Upper lobe of right lung (tissue), 1 donor: ENCODE results near the gene SP1. TPM values are rescaled to one million over a fixed set of nuclear protein-coding genes. Genes with fewer than 3 reads are reported as not detected.
A peak's percentile ranks its signal among the peaks of the same experiment; 100 is the strongest.
"Not testable (repeated sequence)": the region's sequence is repeated elsewhere in the genome, so short reads cannot be mapped to it uniquely, and the experiment has no call there.

ENCODE experiments used
- ATAC-seq: fragments of 200-7000 bp; cut with Tn5 transposase; one replicate; pipeline ENCODE4 v1.9.1; 2020; ENCODE audit warnings: mild to moderate bottlenecking, moderate library complexity
- DNase-seq: peaks from one replicate; pipeline ENCODE4 v3.0.0-alpha.2; 2020
- H3K27ac ChIP-seq: fragments of 200-600 bp; one replicate; pipeline ENCODE4 v1.8.0; 2022
- H3K27me3 ChIP-seq: fragments of 200-600 bp; one replicate; pipeline ENCODE4 v1.8.0; 2022; ENCODE audit warnings: mild to moderate bottlenecking
- H3K36me3 ChIP-seq: fragments of 200-600 bp; one replicate; pipeline ENCODE4 v1.8.0; 2022
- H3K4me1 ChIP-seq: fragments of 200-600 bp; one replicate; pipeline ENCODE4 v1.8.0; 2022
- H3K4me3 ChIP-seq: fragments of 200-600 bp; one replicate; pipeline ENCODE4 v1.8.0; 2022; ENCODE audit warnings: mild to moderate bottlenecking
- H3K9me3 ChIP-seq: fragments of 200-600 bp; one replicate; pipeline ENCODE4 v1.8.0; 2022
- intact Hi-C: fragments of 100-400 bp; cut with DNase I; formaldehyde crosslinking; loops from one replicate; pipeline ENCODE4 v1.11.0; 2022
- long read RNA-seq: library from polyadenylated mRNA; unstranded; transcript quantifications from one replicate; pipeline ENCODE4 v2.0.0, GENCODE V29; 2021
- total RNA-seq: library from RNA; stranded (reverse); fragmentation: NEBNext Ultra II Directional; extraction: Animal tissue kit (Norgen Biotek cat#: 25700); gene quantifications from one replicate; pipeline ENCODE4 v1.2.1, GENCODE V29; 2021
- TF ChIP-seq, protein P1 (sequence below): fragments of 200-600 bp; IDR thresholded peaks from one replicate; pipeline ENCODE4 v1.8.0; 2022; ENCODE audit warnings: antibody characterized with exemption
- donor health status: DM: no; HTN: yes; CAD: no; lungs with severe emphysema.

SP1 gene
- 87.7 TPM for total RNA-seq
- long read RNA-seq, full-length matches to known transcripts, result 10 of 27 reads
- long read RNA-seq, partial matches to known transcripts, result 6 of 27 reads
- long read RNA-seq, other reads (novel, unspliced or antisense), result 11 of 27 reads

DNA sequence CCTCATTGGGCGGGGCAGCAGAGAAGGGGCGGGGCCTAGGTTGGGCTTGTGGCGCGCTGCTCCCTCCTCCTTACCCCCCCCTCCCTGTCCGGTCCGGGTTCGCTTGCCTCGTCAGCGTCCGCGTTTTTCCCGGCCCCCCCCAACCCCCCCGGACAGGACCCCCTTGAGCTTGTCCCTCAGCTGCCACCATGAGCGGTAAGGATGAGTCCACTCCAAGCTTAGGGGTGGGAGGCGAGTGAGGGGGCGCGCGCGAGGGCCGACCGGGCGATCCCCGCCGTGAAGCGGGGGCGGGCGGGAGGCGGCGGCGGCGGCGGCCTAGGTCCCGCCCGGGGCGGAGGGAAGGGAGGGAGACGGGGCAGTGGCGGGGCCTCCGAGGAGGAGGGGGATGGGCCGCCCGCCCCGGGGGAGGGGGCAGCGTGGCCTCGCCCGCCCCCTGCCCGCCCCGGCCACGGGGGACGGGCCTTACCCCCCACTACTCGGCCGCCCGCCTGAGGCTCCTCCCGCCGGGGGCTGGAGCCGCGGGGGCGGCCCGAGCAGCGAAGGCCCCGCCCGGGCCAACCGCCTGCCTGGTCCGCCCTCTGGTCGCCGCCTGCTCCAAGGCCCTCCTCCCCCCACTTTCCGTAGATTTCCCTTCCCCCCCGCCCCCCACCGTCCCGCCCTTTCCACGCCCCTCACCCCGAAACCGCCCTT lies at the start of gene SP1:
TSS of gene SP1 (plus strand) at position 73 of the 690 bp plus-strand sequence. CDS start at position 189, 116 bp downstream.
- Histone ChIP-seq H3K4me1 (peaks cover 52% of the 10 kb centered on the region), H3K9me3 (no peaks in the 10 kb centered on the region), H3K27me3 (no peaks in the 10 kb centered on the region), H3K4me3 (peak within 1 kb of the TSS; percentile 62), H3K27ac (peak within 1 kb of the TSS; percentile 97), H3K36me3 (peaks cover 31% of the 10 kb centered on the region)
- intact Hi-C loops, result no loop called here
- DNase-seq (peak; percentile 99), ATAC-seq (peak; percentile 88)
- TF ChIP-seq, protein P1, sequence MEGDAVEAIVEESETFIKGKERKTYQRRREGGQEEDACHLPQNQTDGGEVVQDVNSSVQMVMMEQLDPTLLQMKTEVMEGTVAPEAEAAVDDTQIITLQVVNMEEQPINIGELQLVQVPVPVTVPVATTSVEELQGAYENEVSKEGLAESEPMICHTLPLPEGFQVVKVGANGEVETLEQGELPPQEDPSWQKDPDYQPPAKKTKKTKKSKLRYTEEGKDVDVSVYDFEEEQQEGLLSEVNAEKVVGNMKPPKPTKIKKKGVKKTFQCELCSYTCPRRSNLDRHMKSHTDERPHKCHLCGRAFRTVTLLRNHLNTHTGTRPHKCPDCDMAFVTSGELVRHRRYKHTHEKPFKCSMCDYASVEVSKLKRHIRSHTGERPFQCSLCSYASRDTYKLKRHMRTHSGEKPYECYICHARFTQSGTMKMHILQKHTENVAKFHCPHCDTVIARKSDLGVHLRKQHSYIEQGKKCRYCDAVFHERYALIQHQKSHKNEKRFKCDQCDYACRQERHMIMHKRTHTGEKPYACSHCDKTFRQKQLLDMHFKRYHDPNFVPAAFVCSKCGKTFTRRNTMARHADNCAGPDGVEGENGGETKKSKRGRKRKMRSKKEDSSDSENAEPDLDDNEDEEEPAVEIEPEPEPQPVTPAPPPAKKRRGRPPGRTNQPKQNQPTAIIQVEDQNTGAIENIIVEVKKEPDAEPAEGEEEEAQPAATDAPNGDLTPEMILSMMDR, result no peak

DNA sequence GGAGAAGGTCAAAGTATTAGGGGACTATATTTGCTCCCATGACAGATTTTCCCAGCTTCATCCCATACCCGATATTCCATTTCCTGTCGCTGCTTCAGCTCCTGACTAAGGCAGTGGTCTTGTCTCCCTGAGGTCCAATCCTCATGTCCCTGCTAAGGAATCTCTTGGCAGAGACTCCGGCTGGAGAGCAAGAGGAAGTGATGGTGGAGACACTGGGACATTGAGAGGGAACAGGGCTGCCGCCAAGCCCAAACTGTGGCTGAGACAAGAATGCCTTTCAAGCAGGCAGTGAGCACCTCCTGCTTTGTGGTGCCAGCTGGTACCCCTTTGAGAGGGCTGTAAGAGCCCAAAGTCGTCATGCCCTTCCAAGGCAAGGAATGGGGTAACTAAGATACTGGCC lies 49.3 kb upstream of the SP1 start:
- H3K27ac ChIP-seq, result no peak overlapping the region
- H3K36me3 ChIP-seq, result no peaks in the 10 kb centered on the region
- TF ChIP-seq, protein P1, result no peak
- no peaks in the 10 kb centered on the region for H3K9me3 ChIP-seq
- no peak for DNase-seq
- no peak overlapping the region for H3K4me3 ChIP-seq
- H3K4me1 ChIP-seq, result peaks cover 5% of the 10 kb centered on the region
- intact Hi-C loops, result no loop called here
- H3K27me3 ChIP-seq, result no peaks in the 10 kb centered on the region
- ATAC-seq, result no peak

DNA sequence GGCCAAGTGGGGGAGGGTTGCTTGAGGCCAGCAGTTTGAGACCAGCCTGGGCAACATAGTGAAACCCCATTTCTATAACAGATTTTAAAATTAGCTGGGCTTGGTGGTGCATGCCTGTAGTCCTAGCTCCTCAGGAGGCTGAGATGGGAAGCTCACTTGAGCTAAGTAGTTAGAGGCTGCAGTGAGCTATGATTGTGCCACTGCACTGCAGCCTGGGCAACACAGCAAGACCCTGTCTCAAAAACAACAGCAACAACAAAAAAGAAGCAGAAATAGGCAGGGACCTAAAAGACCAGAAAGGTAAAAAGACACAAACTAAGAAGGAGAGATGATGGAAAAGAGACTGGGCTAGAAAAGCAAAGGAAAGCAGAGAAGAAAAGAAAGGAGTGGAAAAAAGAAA lies 47.6 kb upstream of the SP1 start:
- H3K4me1 ChIP-seq, H3K36me3 ChIP-seq, DNase-seq, ATAC-seq, H3K9me3 ChIP-seq, intact Hi-C loops, H3K27ac ChIP-seq, H3K4me3 ChIP-seq: not testable (repeated sequence)
- H3K27me3 ChIP-seq, result peaks cover 15% of the 10 kb centered on the region

DNA sequence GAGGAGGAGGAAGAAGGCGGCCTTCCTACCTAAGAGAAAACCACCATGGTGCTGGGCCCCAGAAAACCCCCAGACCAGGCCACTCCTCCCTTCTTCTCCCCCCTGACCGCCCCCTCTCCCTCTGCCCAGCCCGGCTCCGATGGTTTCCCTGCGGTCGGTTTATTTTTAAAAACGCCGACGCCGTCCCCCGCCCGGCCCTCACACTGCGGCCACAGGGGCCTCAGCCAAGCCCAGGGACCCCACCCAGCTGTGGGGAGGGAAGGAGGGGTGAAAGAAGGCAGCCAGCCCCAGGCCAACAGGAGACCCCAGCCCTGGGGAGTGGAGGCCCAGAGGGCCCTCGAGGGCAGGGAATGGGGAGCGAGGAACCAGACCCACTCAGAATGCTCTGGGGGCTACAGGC lies 47.2 kb upstream of the SP1 start:
- no peak for ATAC-seq
- intact Hi-C loops, result no loop called here
- H3K4me3 ChIP-seq, result no peak overlapping the region
- H3K36me3 ChIP-seq, result no peaks in the 10 kb centered on the region
- no peak for DNase-seq
- no peaks in the 10 kb centered on the region for H3K4me1 ChIP-seq
- no peak overlapping the region for H3K27ac ChIP-seq
- TF ChIP-seq, protein P1, result no peak
- H3K27me3 ChIP-seq, result peaks cover 15% of the 10 kb centered on the region
- no peaks in the 10 kb centered on the region for H3K9me3 ChIP-seq

DNA sequence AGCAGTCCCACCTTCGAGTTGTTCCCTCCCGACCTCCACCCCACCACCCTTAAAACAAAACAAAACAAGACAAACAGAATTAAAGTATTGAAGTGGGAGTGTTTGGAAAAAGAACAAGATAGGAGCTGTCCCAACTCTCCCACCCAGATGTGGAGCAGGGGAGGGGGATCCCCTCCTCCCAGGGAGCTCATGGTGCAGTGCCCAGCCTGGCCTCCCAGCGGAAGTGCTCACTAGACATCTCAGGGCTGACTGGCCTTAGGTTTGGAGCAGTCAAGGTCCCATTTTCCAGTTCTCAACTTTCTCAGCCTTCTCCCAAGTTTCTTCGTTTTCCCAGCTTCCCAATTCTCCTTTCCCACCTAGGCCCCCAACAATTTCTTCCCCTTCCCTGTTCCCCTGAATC lies 46.7 kb upstream of the SP1 start:
- intact Hi-C loops, result no loop called here
- no peak for DNase-seq
- no peak overlapping the region for H3K4me3 ChIP-seq
- TF ChIP-seq, protein P1, result no peak
- H3K4me1 ChIP-seq, result no peaks in the 10 kb centered on the region
- no peak overlapping the region for H3K27ac ChIP-seq
- no peak for ATAC-seq
- H3K9me3 ChIP-seq, result no peaks in the 10 kb centered on the region
- peaks cover 20% of the 10 kb centered on the region for H3K27me3 ChIP-seq
- H3K36me3 ChIP-seq, result no peaks in the 10 kb centered on the region

DNA sequence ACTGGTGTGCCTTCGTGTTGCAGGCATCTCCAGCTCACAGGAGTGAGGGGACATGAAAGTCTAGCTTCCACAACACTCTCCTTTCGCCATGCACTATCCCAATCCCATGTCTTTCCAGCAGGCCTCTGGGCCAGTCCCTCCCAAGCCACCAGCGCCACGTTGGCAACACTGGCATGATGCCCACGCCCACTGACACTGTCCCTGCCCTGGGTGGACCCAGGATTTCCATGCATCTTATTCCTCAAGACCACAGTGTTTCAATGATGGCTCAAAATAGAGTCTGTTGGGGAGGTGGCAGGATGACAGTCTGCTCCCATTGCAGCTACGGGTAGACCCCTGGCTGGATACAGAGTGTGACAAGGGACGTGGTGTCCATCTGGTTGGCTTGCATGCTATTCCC lies 46.1 kb upstream of the SP1 start:
- Histone ChIP-seq H3K27me3 (peaks cover 26% of the 10 kb centered on the region), H3K36me3 (no peaks in the 10 kb centered on the region), H3K4me1 (no peaks in the 10 kb centered on the region), H3K9me3 (no peaks in the 10 kb centered on the region), H3K4me3 (no peak overlapping the region), H3K27ac (no peak overlapping the region)
- TF ChIP-seq, protein P1, result no peak
- ATAC-seq (no peak), DNase-seq (no peak)
- intact Hi-C loops, result no loop called here
